GM21381 (cell line): ENCODE measurements around the gene GRIK4.

Experiments
- ATAC-seq: cut with Tn5 transposase; IDR thresholded peaks from one replicate; pipeline ENCODE4 v1.9.1; 2021; ENCODE audit warnings: mild to moderate bottlenecking, moderate library complexity; ENCODE audit not compliant: unreplicated experiment

Gene GRIK4

GRCh38 chr11:120869097-120869496, 357.5 kb downstream of the GRIK4 start:
- ATAC-seq, result no peak

DNA sequence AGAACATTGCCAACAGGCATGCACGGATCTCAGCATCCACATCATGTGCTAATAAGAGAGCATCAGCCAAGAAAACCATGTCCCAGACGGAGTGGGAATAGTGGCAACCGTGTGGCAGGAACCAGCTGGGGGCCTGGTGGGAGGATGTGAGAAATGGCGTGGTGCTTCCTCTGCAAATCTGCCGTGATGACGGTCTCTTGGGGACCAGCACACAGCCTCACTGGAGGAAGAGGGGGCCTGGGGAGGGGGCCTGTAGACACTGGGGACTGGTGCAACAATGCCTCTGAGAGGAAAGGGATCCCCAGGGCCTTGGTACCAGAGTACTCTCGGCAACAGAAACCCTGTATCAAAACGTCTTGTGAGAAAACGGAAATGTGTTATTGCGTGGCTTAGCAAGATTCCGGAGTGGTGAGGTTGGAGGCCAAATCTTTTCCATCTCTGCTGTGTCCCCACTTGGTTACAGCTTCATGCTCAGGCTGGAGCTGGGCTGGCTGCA, 358.0 kb downstream of the GRIK4 start:
- no peak for ATAC-seq

DNA sequence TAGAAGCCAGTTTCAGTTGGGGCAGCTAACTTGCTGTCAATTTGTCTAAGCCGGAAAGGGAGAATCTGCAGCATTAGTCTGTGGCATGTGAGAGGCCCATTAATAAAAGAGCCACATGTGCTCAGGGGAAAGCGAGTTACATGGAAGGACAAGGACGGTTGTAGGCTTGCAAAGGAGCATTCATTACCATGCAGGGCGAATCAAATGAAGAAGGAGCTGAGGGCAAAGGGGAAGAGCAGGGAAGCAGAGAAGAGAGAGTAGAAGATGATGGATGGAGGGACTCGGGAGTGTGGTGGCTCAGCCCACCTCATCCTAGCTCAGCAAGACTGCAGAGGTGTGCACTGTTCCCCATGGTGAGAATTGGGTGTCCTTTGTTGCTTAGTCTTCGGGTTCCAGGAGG, 359.6 kb downstream of the GRIK4 start:
- ATAC-seq, result no peak

- no peak for ATAC-seq
Observed at GRCh38 chr11:120871924-120872323, 360.4 kb downstream of the GRIK4 start.

- no peak for ATAC-seq
Observed at GRCh38 chr11:120873966-120874735, 362.6 kb downstream of the GRIK4 start.

DNA sequence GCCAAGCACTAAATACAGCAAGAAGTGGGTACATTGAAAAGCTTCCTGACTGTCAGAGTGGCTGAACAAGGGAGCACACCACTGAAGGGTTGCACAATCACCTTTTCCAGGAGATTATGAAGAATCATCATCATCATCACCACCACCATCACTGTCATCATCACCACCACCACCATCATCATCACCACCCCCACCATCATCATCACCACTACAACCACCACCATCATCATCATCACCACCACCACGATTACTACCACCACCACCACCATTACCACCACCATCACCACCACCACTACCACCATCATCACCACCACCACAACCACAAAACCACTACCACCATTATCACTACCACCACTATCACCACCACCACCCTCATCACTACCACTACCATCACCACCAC, 364.4 kb downstream of the GRIK4 start:
- no peak for ATAC-seq

DNA sequence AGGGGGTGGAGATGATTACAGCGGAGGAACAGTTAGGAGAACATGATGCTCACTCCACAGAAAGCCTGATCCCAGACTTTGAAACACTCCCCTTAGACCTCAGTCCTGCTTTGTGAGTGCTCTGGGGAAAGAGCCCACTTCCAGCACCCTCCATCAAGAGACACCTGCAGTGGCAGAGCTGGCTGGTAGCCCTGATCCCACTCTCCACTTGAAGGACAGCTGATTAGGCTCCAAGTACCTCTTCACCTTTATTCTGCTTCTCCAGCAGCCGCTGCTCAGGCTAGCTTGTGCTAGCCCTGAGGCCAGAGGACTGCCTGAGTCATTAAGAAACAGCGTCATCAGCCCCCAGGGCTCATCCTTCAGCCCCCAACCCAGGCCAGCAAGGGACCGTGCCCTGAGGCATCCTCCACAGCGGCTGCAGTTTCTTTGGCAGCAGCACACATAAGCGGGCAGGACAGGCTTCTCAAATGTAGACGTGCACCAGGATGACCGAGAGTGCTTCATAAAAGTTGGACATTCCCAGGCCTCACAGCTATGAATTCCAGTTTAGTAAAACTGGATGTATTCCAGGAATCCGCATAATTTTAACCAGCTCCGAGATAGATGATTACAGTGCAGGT, 366.3 kb downstream of the GRIK4 start:
- no peak for ATAC-seq

- ATAC-seq, result no peak
Observed at GRCh38 chr11:120878781-120879180, 367.2 kb downstream of the GRIK4 start.

- no peak for ATAC-seq
Observed at GRCh38 chr11:120880498-120881175, 369.1 kb downstream of the GRIK4 start.

DNA sequence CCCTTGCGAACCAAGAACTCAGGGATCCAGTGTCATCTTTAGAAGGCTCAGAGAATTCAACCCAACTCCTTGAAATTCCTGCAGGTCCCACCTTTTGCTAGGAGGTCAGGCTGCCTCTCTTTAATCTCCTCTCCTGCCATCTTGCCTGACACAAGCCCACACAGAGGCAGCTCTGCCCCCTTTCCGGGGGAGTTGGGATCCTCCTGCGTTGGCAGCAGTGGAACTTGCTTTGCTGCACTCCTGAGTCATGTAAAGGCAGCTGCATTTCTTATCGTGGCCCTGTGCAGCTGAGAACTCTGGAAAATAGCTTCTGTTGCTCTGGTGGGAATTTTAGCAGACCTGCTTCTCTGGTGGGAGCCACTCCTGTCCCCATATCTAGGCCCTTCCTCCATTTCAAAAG, 370.0 kb downstream of the GRIK4 start:
- ATAC-seq, result no peak

GRCh38 chr11:120882175-120882574, 370.6 kb downstream of the GRIK4 start:
- no peak for ATAC-seq

DNA sequence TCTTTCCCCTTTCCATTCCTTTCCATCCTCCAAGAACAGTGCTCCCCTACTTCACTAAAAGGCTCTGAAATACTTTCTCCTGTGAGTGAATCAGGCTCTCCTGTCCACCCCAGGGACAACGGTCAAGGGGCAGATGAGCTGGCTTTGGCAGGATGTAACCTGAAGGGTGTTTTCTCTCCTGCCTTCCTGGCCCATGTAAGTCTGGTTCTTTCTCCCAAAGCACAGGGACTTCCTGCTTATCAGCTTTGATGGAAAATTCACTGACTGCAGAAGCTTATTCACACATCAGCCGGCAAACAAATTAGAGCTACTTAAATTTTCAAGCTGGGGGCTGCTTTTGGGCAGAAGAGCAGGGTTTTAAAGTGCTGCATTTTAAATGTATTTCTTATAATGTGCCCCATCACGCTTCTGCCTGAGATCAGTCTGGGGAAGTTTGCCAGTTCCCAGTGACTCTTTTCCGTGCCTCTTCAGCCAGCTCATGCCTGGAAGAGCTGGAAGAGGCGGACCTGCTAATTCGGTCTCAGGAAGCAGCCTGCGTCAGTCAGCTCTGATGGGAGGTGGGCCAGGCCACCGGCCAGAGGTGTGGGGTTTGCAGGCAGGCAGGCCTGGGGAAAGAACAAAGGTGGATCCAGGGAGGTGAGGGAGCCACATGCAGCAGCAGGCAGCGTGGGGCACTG, 372.0 kb downstream of the GRIK4 start:
- ATAC-seq, result no peak

DNA sequence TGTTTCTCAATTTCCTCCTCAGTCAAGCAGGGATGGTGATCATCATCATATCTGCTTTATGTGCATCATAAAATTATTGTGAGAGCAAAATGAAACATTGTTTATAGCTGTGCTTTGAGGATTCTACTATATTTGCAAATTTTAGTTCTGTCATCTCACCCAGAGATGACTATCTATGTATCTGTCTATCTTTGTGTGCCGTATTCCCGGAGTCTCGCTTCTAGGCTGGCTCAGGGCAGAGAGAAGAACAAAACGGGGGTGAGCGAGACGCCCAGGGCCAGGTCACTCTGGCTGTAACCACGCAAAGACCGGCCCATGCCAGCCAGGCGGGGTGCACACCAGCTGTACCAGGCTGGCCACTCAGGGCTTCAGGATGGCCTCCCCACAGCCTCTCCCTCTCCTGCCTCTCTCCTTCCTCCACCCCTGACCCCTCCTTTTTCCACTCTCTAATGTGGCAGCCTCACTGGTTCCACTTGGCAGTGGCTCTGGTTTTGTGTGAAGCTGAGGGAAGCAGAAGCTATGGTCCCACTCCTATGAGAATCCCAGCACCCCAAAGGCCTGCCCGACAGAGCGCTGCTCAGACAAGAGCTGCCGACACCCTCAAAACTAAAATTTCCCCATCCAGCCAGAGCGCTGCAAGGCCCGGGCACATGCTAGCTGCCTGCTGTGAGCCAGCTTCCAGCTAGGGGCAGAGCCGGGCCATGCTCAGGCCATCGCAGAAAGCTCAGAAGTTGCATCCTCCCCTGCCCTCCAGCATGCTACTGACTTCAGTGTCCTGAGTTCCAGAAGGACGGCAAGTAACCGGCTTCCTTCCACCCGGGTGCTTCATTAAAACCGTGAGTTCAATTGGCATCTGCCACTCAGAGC, 372.8 kb downstream of the GRIK4 start:
- ATAC-seq, result no peak

DNA sequence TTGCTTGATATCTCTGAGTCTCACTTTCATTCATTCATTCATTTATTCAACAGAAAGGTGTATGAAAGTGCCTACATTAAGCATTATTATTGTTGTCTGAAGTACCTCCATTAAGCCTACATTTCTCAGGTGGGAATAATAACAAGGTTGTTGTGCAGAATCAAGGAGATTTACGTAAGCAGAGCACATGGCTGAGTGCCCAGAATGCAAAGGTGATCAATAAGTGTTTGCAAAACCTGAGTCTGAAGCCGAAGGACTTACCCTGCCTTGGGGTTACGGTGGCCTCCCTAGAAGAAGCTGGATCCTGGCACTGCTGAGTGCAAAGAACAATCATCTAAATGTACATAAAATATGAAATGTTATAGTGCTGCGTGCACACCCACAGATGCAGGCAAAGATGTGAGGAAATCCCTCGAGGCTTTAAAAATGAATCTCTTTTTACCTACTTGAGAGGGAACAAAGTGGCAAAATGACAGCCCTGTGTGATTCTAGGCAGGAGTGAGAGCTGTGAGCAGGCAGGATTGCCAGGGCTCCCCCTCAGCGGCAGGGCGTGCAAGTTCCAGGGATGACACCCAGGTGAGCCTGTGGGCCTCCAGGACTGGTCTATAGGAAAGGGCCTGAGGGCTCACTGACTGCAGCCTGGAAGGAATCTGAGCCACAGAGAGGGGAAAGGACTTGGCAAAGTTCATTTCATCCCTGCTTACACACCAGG, 379.2 kb downstream of the GRIK4 start:
- ATAC-seq, result no peak

DNA sequence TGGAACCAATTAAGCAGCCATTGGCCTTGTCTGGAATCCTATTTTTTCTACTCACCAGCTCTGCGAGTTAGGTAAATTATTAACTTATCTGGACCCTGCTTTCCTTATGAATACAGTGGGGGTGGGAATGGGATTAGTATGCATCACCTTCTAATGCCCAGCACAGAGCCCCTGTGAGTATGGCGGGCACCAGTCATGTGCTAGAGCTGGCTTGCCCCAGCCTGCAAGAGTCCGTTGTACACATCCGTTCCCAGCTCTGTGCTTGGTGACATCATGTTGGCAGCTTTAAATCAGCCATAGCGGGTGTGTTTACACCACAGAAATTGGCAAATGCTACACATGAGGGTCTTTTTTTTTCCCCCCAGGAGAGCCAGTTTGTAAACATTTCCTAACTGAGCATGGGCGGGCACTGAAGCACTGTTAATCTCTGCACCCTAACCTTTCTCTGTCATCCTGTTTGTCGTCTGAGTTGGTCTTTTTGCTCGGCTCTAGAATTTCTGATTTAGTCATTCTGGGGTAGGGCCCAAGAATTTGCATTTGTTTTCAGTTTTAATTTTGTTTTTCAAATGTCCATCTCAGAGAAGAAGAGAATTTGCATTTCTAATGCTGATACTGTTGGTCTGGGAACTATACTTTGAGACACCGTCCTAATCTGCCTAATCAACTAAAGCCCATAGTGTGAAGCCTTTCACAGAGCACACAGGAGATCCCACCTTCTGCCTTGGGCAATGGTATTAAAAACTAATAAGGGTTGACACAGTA, 382.1 kb downstream of the GRIK4 start:
- ATAC-seq, result peak; percentile 65

GRCh38 chr11:120894202-120894985, 382.8 kb downstream of the GRIK4 start:
- ATAC-seq, result no peak

- ATAC-seq, result no peak
Observed at GRCh38 chr11:120896687-120897086, 385.1 kb downstream of the GRIK4 start.

DNA sequence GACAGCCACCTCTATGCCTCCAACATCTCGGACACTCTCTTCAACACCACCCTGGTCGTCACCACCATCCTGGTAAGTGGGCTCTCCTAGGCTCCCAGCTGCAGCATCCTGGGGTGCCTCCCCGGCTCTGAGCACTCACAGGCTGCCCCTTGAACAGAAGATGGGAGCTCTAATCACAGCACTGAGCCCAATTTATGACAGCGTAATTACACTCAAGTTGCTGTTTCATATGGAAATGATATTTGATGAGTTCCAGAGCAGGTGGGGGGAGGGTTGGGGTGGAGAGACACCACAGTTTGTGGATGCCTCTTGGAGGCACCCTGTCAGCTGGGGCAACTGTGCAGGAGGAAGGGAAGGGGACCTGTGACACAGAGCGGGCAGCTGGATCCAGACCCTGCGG, 387.0 kb downstream of the GRIK4 start:
- ATAC-seq, result no peak
